HG03196 (cell line): ENCODE results near the gene DKC1.
A peak's percentile ranks its signal among the peaks of the same experiment; 100 is the strongest.
"Not testable (repeated sequence)": the region's sequence is repeated elsewhere in the genome, so short reads cannot be mapped to it uniquely, and the experiment has no call there.

ENCODE experiments used
- ATAC-seq: cut with Tn5 transposase; IDR thresholded peaks from one replicate; pipeline ENCODE4 v1.9.1; 2021; ENCODE audit not compliant: unreplicated experiment

DKC1 gene

GRCh38 chrX:154785716-154786115, 23.1 kb downstream of the DKC1 start:
- no peak for ATAC-seq

GRCh38 chrX:154791467-154791866, 28.8 kb downstream of the DKC1 start:
- ATAC-seq: no peak

- no peak for ATAC-seq
Measured at GRCh38 chrX:154791939-154792338, 29.3 kb downstream of the DKC1 start.

- no peak for ATAC-seq
Measured at GRCh38 chrX:154793084-154793795, 30.6 kb downstream of the DKC1 start.

GRCh38 chrX:154795016-154795415, 32.4 kb downstream of the DKC1 start:
- no peak for ATAC-seq

- no peak for ATAC-seq
Measured at GRCh38 chrX:154797006-154797405, 34.3 kb downstream of the DKC1 start.

GRCh38 chrX:154799556-154800348, 37.1 kb downstream of the DKC1 start:
- no peak for ATAC-seq

GRCh38 chrX:154800478-154801210, 38.0 kb downstream of the DKC1 start:
- no peak for ATAC-seq

- no peak for ATAC-seq
Measured at GRCh38 chrX:154802947-154803346, 40.3 kb downstream of the DKC1 start.

GRCh38 chrX:154804261-154804956, 41.7 kb downstream of the DKC1 start:
- ATAC-seq: no peak

GRCh38 chrX:154804957-154805695, 42.5 kb downstream of the DKC1 start, which contains the start of gene MPP1:
Gene MPP1 (minus strand): TSS chrX:154805485. CDS start chrX:154805373, 112 bp downstream.
- ATAC-seq: peak; percentile 90

GRCh38 chrX:154805696-154806091, 43.0 kb downstream of the DKC1 start:
- ATAC-seq: no peak

- no peak for ATAC-seq
Measured at GRCh38 chrX:154806837-154807501, 44.3 kb downstream of the DKC1 start.

- ATAC-seq: no peak
Measured at GRCh38 chrX:154809939-154810665, 47.4 kb downstream of the DKC1 start.

- no peak for ATAC-seq
Measured at GRCh38 chrX:154812341-154813101, 49.9 kb downstream of the DKC1 start.

GRCh38 chrX:154813801-154814200, 51.1 kb downstream of the DKC1 start:
- ATAC-seq: no peak

- no peak for ATAC-seq
Measured at GRCh38 chrX:154815274-154815818, 52.7 kb downstream of the DKC1 start.

GRCh38 chrX:154816326-154816898, 53.7 kb downstream of the DKC1 start:
- not testable (repeated sequence) for ATAC-seq
